Body of pancreas (tissue), 4 donors: ENCODE results near the gene SEPTIN12. TPM values are rescaled to one million over a fixed set of nuclear protein-coding genes. Genes with fewer than 3 reads are reported as not detected.

Experiments
- ATAC-seq: fragments of 150-250 bp; one replicate; pipeline ENCODE4 v1.9.1; 2016
- DNase-seq, 4 donors: peaks; one replicate each; pipeline ENCODE4 v3.0.0-alpha.2; 2019
- H3K27ac ChIP-seq, 4 donors: fragments of 200-600 bp; sonication (generic); 1 replicate in 3 of 4; 2 replicates in 1 of 4; pipeline versions ENCODE4 v1.5.1 to v1.6.1; 2016 to 2019; ENCODE audit warnings: mild to moderate bottlenecking in 1 of 4, mixed read lengths in 1 of 4, moderate library complexity in 1 of 4
- H3K27me3 ChIP-seq, 2 donors: fragments of 200-600 bp; sonication (generic); one replicate each; pipeline ENCODE4 v1.6.0; 2016; ENCODE audit warnings: mild to moderate bottlenecking in 1 of 2
- H3K36me3 ChIP-seq, 2 donors: fragments of 200-600 bp; sonication (generic); replicated peaks in 1 of 2; 2 replicates each; pipeline ENCODE4 v1.5.1; 2016; ENCODE audit warnings: low read depth in 2 of 2; ENCODE audit not compliant: insufficient read depth in 1 of 2
- H3K4me1 ChIP-seq: fragments of 200-600 bp; sonication (generic); one replicate; pipeline ENCODE4 v1.6.0; 2016
- H3K4me3 ChIP-seq, 2 donors: fragments of 200-600 bp; sonication (generic); 1 replicate in 1 of 2; 2 replicates in 1 of 2; pipeline ENCODE4 v1.5.1; 2016 to 2019
- H3K9me3 ChIP-seq, 3 donors: fragments of 200-600 bp; sonication (generic); 1 replicate in 2 of 3; 2 replicates in 1 of 3; pipeline ENCODE4 v1.5.1; 2016
- POLR2A ChIP-seq, 3 donors: fragments of 450-650 bp; IDR thresholded peaks; one replicate each; pipeline ENCODE4 v1.6.1; 2016; ENCODE audit warnings: antibody characterized with exemption in 3 of 3, mild to moderate bottlenecking in 2 of 3
- WGBS, 2 donors: methylation state at CpG; one replicate each; pipeline ENCODE4 v1.1.5; 2017; 5-methylcytosine and 5-hydroxymethylcytosine counted together
- intact Hi-C: fragments of 100-400 bp; cut with DNase I; formaldehyde crosslinking; loops from one replicate; pipeline ENCODE4 v1.15.1; 2023
- total RNA-seq, 2 donors: library from RNA; depleted of rRNA; stranded (reverse); fragments of >200 nt; gene quantifications; one replicate each; pipeline ENCODE4 v1.1.0, GENCODE V29; 2016
- TF ChIP-seq, protein P1 (sequence below), 7 experiments: fragments of 450-650 bp in 4 of 7; fragments of 200-600 bp in 3 of 7; sonication (generic) in 3 of 7; IDR thresholded peaks; one replicate each; pipeline ENCODE4 v1.5.1; 2016 to 2019; ENCODE audit warnings: antibody characterized with exemption in 7 of 7

SEPTIN12 gene
- total RNA-seq, 2 donors from 2014 or later: not detected

DNA sequence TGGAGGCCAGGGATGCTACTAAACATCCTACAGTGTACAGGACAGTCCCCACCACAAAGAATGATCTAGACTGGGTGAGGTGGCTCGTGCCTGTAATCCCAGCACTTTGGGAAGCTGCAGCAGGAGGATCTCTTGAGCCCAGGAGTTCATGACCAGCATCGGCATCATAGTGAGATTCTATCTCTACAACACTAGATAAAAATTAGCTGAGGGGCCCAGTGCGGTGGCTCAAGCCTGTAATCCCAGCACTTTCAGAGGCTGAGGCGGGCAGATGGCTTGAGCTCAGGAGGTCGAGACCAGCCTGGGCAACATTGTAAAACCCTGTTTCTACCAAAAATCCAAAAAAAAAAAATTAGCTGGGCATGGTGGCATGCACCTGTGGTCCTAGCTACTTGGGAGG lies 15.8 kb downstream of the SEPTIN12 start:
- Histone ChIP-seq H3K9me3 (no peaks in the 10 kb centered on the region), H3K36me3 (no peaks in the 10 kb centered on the region), H3K27me3 (no peaks in the 10 kb centered on the region), H3K4me1 (peaks cover 13% of the 10 kb centered on the region), H3K4me3 (no peak overlapping the region), H3K27ac (no peak overlapping the region)
- TF ChIP-seq, protein P1, sequence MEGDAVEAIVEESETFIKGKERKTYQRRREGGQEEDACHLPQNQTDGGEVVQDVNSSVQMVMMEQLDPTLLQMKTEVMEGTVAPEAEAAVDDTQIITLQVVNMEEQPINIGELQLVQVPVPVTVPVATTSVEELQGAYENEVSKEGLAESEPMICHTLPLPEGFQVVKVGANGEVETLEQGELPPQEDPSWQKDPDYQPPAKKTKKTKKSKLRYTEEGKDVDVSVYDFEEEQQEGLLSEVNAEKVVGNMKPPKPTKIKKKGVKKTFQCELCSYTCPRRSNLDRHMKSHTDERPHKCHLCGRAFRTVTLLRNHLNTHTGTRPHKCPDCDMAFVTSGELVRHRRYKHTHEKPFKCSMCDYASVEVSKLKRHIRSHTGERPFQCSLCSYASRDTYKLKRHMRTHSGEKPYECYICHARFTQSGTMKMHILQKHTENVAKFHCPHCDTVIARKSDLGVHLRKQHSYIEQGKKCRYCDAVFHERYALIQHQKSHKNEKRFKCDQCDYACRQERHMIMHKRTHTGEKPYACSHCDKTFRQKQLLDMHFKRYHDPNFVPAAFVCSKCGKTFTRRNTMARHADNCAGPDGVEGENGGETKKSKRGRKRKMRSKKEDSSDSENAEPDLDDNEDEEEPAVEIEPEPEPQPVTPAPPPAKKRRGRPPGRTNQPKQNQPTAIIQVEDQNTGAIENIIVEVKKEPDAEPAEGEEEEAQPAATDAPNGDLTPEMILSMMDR (IDR thresholded peaks at IDR 0.05): no peak
- TF ChIP-seq POLR2A (IDR thresholded peaks at IDR 0.05): no peak
- ATAC-seq: no peak
- intact Hi-C loops: no loop called here
- 80 to 81% methylated on average over 1 to 5 of the region's 5 CpGs for WGBS, 2 donors
- no peak for DNase-seq

DNA sequence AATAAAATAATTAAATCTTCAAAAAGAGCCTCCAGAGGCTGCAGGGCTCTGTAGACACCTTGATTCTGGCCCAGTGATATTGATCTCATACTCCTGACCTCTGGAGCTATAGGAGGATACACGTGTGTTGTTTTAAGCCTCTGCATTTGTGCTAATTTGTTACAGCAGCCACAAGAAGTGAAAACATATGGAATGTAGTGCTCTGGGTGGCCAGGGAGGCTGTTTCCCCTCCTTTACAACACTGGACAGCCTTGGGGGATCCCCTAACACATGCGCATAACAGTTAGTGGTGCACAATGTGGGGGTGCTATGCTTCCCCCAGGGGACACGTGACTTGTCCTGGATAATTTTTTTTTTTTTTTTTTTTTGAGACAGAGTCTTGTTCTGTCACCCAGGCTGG lies 16.5 kb downstream of the SEPTIN12 start:
- intact Hi-C loops: no loop called here
- H3K27me3 ChIP-seq: no peaks in the 10 kb centered on the region
- no peak overlapping the region for H3K4me3 ChIP-seq
- H3K36me3 ChIP-seq: no peaks in the 10 kb centered on the region
- no peaks in the 10 kb centered on the region for H3K9me3 ChIP-seq
- DNase-seq (no peak), ATAC-seq (no peak)
- peaks cover 13% of the 10 kb centered on the region for H3K4me1 ChIP-seq
- WGBS, 2 donors: 70 to 80% methylated on average over 3 of the region's 3 CpGs
- TF ChIP-seq POLR2A (IDR thresholded peaks at IDR 0.05): no peak
- TF ChIP-seq, protein P1 (IDR thresholded peaks at IDR 0.05): no peak
- no peak overlapping the region for H3K27ac ChIP-seq

DNA sequence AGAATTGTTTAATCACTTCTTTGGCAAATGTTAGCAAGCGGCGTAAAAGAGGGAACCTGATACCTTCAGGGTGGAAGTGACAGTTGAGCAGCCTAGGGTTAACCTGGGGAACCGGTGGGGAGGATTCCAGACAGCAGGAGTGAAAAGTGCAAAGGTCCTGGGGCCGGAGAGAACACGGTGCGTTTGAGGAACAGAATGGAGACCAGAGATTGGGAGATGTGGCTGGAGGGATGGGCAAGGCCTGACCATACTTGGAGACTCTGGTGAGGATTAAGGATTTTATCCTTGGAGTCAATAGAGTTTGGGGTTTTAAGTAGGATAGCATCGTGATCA lies 18.9 kb downstream of the SEPTIN12 start:
- peaks cover 27% of the 10 kb centered on the region for H3K4me1 ChIP-seq
- intact Hi-C loops: no loop called here
- H3K9me3 ChIP-seq: no peaks in the 10 kb centered on the region
- ATAC-seq (no peak), DNase-seq (no peak)
- TF ChIP-seq, protein P1 (IDR thresholded peaks at IDR 0.05): no peak
- TF ChIP-seq POLR2A (IDR thresholded peaks at IDR 0.05): no peak
- H3K36me3 ChIP-seq: no peaks in the 10 kb centered on the region
- H3K27ac ChIP-seq: peak overlapping the region in 2 of 4 donors; percentile 86 to 87
- WGBS, 2 donors: 41% methylated on average over 7 of the region's 7 CpGs
- H3K4me3 ChIP-seq: no peak overlapping the region
- no peaks in the 10 kb centered on the region for H3K27me3 ChIP-seq

GRCh38 chr16:4768549-4769305 lies 19.4 kb downstream of the SEPTIN12 start:
- Histone ChIP-seq H3K9me3 (no peaks in the 10 kb centered on the region), H3K4me1 (peaks cover 27% of the 10 kb centered on the region), H3K36me3 (peaks cover 0 to 2% of the 10 kb centered on the region in 2 donors), H3K27me3 (no peaks in the 10 kb centered on the region), H3K27ac (peak overlapping the region; percentile 72 to 87 (median 79)), H3K4me3 (peak overlapping the region; percentile 10 to 35)
- TF ChIP-seq, protein P1 (IDR thresholded peaks at IDR 0.05): no peak
- peak; percentile 17 to 81 (median 80) for TF ChIP-seq POLR2A (IDR thresholded peaks at IDR 0.05)
- 3 to 6% methylated on average over 24 to 48 of the region's 48 CpGs for WGBS, 2 donors
- peak; percentile 91 for ATAC-seq
- peak; percentile 97 to 98 (median 98) for DNase-seq
- intact Hi-C loops: no loop called here
